Adipocyte (in vitro differentiated cells): ENCODE results near the gene WDFY4.

Experiments used
- DNase-seq: peaks from one replicate; pipeline ENCODE4 v3.0.0-alpha.2; 2015; ENCODE audit warnings: low read depth
- H3K27me3 ChIP-seq: replicated peaks from 2 replicates; pipeline ENCODE4 v1.7.0; 2013; ENCODE audit warnings: mild to moderate bottlenecking, low read length, moderate library complexity; ENCODE audit not compliant: control insufficient read depth, insufficient read depth
- H3K36me3 ChIP-seq: 2 replicates; pipeline ENCODE4 v1.7.0; 2013; ENCODE audit warnings: low read length, mild to moderate bottlenecking, moderate library complexity; ENCODE audit not compliant: control insufficient read depth, insufficient read depth, severe bottlenecking
- H3K4me1 ChIP-seq: 2 replicates; pipeline ENCODE4 v1.7.0; 2013; ENCODE audit warnings: mild to moderate bottlenecking, low read length, moderate library complexity; ENCODE audit not compliant: control insufficient read depth, insufficient read depth
- H3K4me3 ChIP-seq: 2 replicates; pipeline ENCODE4 v1.7.0; 2013; ENCODE audit warnings: mild to moderate bottlenecking, low read length, moderate library complexity
- H3K9ac ChIP-seq: 2 replicates; pipeline ENCODE4 v1.7.0; 2013; ENCODE audit warnings: mild to moderate bottlenecking, low read length, moderate library complexity
- H3K9me3 ChIP-seq: 2 replicates; pipeline ENCODE4 v1.7.0; 2013; ENCODE audit warnings: mild to moderate bottlenecking, low read length, moderate library complexity; ENCODE audit not compliant: control insufficient read depth

Gene WDFY4

DNA sequence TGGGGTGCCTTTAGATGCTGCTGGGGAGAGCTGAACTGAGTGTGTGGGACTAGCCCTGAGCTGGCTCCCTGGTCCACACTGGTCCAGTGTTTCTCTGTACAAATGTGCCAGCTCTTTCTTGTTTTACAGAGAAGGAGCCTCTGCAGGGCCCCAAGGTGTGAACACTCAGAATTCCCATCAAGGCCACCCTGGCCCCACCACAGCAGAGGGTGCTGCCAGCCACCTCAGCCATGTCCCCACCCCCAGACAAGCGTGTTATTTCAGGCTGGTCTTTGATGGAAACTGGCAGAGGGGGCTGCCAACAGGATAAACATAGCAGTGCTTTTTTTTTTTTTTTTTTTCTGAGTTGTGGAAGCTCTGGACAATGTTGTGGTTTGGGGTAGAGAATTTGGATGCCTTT, 323.4 kb downstream of the WDFY4 start:
- no peaks in the 10 kb centered on the region for H3K9me3 ChIP-seq
- H3K4me3 ChIP-seq, result no peak overlapping the region
- H3K9ac ChIP-seq, result no peak overlapping the region
- DNase-seq, result no peak
- peaks cover 16% of the 10 kb centered on the region for H3K4me1 ChIP-seq
- peaks cover 8% of the 10 kb centered on the region for H3K27me3 ChIP-seq
- H3K36me3 ChIP-seq, result no peaks in the 10 kb centered on the region

DNA sequence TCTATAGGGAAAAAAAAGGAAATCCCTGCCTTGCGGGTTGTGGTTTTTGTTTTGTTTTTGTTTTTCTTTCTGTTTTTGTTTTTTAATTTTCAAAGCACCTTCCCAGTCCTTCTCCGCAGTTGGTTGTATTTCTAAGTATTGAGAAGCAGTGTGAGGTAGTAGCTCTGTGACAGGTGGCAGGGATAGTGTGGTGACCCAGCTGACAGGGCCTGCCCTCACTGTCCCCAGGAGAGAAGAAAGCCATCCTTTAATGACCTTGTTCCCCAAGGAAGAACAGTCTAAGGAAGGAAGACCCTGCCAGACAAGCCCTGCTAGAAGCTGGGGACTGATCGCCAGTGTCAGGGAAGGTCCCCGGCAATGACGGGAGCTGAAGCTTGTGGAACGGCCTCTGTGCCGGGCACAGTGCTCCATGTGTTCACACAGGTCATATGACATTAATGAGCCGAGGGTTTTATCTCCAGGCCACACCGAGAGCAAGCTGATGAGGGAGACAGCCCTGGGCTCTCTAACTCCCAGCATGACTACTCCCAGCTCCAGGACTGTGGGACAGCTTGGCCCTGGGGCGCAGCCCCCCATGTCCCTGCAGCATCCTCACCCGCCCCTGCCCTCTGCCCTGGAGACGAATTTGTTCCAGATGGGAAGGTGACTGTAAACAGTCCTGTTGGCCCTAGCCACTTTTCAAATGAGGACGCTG, 324.0 kb downstream of the WDFY4 start:
- Histone ChIP-seq H3K9ac (no peak overlapping the region), H3K9me3 (no peaks in the 10 kb centered on the region), H3K4me1 (peaks cover 16% of the 10 kb centered on the region), H3K4me3 (no peak overlapping the region), H3K36me3 (no peaks in the 10 kb centered on the region), H3K27me3 (peaks cover 8% of the 10 kb centered on the region)
- no peak for DNase-seq

DNA sequence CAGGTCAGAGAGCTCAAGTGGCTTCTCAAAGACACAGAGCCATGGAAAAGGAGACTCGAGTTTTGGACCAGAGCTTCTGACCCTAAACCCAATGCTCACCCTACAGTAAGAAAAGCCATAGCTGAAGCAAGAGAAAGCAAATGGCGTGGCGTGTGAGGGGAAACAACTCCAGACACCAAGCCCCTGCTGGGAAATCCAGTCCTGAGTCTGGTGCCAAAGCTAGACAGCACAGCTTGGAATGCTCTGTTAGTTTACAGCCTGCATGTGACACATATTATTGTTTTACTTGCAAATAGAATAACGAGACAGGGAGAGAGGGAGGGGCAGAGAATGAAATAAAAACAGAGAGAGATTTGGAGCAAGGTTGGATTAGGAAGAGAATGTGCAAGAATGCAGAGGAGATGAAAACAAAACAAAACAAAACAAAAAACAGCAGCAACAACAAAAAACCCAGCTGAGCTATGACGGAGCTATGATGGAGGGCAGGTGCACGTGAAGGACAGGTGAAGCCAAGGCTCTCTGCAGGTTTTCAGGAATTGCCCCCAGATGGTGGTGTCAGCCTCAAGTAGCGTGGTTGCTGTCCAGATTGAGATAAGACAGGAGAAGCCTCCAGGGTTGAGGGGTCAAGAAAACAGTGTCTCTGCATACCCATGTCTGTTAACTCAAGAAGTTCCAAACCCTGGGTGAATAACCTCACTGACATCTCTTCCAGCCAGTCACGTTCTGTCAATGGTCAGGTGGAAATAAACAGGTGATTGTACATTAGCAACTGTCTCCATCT, 324.7 kb downstream of the WDFY4 start:
- Histone ChIP-seq H3K4me3 (no peak overlapping the region), H3K27me3 (peaks cover 8% of the 10 kb centered on the region), H3K4me1 (peaks cover 16% of the 10 kb centered on the region), H3K9me3 (no peaks in the 10 kb centered on the region), H3K9ac (no peak overlapping the region), H3K36me3 (no peaks in the 10 kb centered on the region)
- DNase-seq, result peak; percentile 25

DNA sequence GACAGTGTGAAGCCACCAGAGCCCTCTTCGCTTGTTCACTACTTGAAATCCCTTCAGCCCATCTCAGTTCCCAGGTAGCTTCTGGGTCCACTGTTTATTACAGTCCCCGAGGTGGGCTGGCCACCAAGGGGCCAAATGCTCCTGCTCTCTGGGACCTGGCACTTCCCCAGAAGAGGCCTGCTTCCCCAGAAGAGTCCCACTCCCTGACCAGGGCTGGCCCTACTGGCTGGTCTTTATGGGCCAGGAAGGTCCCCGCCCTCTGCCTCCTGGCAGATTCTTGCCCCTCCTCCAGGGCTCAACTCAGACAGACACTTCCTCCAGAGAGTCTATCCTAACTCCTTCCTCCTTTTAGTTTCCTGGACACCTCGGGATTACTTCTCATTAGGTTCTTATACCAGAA, 325.6 kb downstream of the WDFY4 start:
- peaks cover 8% of the 10 kb centered on the region for H3K27me3 ChIP-seq
- no peak for DNase-seq
- H3K9ac ChIP-seq, result no peak overlapping the region
- H3K36me3 ChIP-seq, result no peaks in the 10 kb centered on the region
- H3K4me1 ChIP-seq, result peaks cover 11% of the 10 kb centered on the region
- H3K4me3 ChIP-seq, result no peak overlapping the region
- H3K9me3 ChIP-seq, result no peaks in the 10 kb centered on the region

DNA sequence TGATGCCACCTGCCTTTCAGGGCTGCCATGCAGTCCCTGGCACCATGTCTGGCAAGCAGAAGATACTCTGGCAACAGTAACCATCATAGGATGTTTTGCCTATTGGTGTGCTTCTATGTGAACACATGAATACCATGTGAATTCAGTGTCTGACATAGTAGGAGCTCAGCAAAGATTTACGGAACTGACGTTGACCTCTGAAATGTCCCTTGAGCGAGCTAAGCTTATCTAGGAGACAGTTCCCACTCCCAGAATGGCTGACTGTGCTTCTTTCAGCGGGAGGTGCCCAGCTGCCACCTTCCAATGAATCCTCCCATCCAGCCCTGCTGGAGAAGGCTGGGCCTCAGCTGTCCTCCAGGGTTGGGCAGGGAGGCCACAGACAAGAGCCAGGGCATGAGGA, 326.2 kb downstream of the WDFY4 start:
- no peaks in the 10 kb centered on the region for H3K9me3 ChIP-seq
- H3K27me3 ChIP-seq, result peaks cover 8% of the 10 kb centered on the region
- H3K36me3 ChIP-seq, result no peaks in the 10 kb centered on the region
- H3K4me3 ChIP-seq, result no peak overlapping the region
- no peak for DNase-seq
- peaks cover 8% of the 10 kb centered on the region for H3K4me1 ChIP-seq
- H3K9ac ChIP-seq, result no peak overlapping the region

DNA sequence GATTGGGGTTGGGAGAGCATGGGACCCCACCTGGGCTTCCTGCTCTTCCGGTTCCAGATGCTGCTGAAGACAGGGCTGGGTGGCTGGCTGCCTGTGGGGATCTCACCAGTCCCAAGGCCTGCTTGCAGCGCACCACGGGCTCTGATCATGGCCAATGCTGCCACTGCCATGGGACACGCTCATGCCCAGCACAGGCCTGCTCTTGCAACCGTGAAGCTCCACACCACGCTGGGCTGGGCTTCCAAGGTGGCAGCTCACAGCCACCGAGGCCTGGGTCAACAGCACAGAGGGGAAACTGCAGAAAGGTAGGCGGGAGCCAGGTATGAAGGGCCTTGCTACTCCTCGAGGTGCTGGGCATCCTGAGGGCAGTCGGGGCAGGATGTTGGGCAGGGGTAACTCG, 327.1 kb downstream of the WDFY4 start:
- H3K27me3 ChIP-seq, result peaks cover 8% of the 10 kb centered on the region
- H3K9me3 ChIP-seq, result no peaks in the 10 kb centered on the region
- H3K4me1 ChIP-seq, result peaks cover 8% of the 10 kb centered on the region
- H3K36me3 ChIP-seq, result peaks cover under 1% of the 10 kb centered on the region
- no peak overlapping the region for H3K4me3 ChIP-seq
- no peak overlapping the region for H3K9ac ChIP-seq
- no peak for DNase-seq

DNA sequence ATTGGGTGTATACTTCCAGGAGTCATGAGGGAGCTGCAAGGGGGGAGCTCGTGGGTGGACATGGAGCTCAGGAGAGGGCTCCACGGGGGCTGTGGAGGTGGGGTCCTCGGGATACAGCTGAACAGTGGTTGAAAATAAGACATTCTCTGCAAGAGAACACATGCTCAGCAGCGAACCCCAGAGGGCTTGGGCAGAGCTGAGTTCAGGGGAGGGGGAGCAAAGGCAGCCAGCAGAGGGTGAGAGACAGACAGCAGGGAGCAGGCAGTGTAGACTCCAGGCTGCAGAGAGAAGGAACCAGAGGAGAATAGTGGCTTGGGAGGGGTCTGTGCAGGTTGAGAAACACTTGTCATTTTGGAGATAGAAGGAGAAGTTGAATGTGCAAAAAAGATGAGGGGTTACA, 327.9 kb downstream of the WDFY4 start:
- Histone ChIP-seq H3K9me3 (no peaks in the 10 kb centered on the region), H3K36me3 (peaks cover 5% of the 10 kb centered on the region), H3K4me1 (peaks cover 8% of the 10 kb centered on the region), H3K4me3 (no peak overlapping the region), H3K27me3 (peaks cover 8% of the 10 kb centered on the region), H3K9ac (no peak overlapping the region)
- DNase-seq, result no peak

DNA sequence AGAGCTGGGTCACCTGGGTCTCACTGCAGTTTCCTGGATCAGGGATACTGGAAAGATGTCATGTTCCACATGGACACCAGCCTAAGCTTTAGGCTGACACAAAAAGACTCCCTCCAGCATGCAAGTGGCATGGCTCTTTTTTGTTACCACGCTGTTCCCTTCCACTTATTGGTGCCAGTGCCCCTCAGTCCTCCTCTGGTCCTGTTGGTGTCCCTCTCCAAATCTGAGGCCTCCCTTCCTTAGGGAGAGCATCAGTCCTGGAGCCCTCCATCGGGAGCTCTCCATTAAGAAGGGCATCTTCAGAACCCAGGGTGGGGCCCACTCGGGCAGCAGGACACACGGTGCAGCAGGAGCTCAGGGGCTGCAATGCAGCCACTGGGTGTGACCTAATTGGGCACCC, 331.0 kb downstream of the WDFY4 start:
- Histone ChIP-seq H3K4me3 (no peak overlapping the region), H3K4me1 (no peaks in the 10 kb centered on the region), H3K9me3 (no peaks in the 10 kb centered on the region), H3K9ac (no peak overlapping the region), H3K27me3 (no peaks in the 10 kb centered on the region), H3K36me3 (peaks cover 19% of the 10 kb centered on the region)
- DNase-seq, result no peak

DNA sequence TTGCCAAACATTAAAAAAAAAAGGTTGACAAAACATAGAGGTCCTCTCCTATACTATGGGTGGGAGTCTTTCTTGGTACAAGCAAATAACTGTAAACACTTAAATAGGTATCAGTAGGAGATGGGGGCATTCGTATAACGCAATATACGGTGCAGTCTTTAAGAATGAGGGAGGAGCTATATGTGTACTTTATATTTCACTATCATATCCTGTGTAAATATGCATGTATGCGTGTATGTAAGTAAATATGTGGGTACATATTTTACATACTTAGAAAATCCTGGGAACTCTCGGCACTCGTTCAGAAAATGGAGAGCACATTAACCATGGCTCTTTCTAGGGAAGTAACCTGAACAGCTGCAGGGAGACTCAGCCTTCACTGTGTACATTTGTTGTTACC, 337.0 kb downstream of the WDFY4 start:
- Histone ChIP-seq H3K9ac (no peak overlapping the region), H3K27me3 (no peaks in the 10 kb centered on the region), H3K4me1 (peaks cover 20% of the 10 kb centered on the region), H3K4me3 (no peak overlapping the region), H3K9me3 (no peaks in the 10 kb centered on the region), H3K36me3 (peaks cover 19% of the 10 kb centered on the region)
- no peak for DNase-seq

DNA sequence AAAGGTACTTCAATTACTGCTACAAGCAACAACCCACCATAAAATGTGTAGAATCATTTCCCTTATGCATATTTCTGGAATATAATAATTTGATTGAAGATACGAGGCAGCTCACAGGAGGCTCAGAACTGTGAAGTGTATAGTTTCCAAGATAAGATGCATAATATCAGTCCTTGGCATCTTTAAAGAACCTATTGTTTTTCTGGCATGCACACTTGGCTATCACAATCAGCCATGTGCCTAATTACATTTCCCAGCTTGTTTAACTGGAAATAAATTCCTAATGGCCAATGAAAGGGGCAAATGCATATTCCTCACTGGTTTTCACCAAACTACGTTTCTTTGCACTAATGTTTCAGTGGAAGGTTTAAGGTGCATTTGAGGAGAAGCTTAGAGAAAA, 338.4 kb downstream of the WDFY4 start:
- Histone ChIP-seq H3K4me1 (peaks cover 20% of the 10 kb centered on the region), H3K4me3 (no peak overlapping the region), H3K9me3 (no peaks in the 10 kb centered on the region), H3K9ac (no peak overlapping the region), H3K36me3 (peaks cover 15% of the 10 kb centered on the region), H3K27me3 (no peaks in the 10 kb centered on the region)
- DNase-seq, result no peak

DNA sequence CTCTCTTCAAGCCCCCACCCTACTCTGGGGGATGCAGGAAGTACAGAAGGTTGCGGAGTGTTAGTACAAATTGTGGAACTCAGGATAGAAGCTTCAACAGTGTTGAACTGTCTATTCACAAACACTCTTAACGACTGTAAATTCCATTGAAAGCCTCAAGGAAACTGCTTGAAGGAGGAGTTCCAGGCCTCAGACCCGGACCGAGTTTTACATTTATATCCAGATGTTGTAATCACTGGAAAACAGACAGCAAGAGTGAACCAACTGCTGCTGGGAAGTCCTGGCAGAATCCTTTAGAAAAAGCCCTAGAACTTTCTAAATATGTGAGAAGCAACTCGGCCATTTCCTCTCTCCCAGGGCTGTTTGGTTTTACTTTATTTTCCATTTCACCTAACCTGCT, 339.1 kb downstream of the WDFY4 start:
- no peaks in the 10 kb centered on the region for H3K9me3 ChIP-seq
- H3K9ac ChIP-seq, result peak overlapping the region; percentile 82
- DNase-seq, result peak; percentile 66
- peak overlapping the region; percentile 55 for H3K4me3 ChIP-seq
- H3K36me3 ChIP-seq, result peaks cover 8% of the 10 kb centered on the region
- peaks cover 20% of the 10 kb centered on the region for H3K4me1 ChIP-seq
- no peaks in the 10 kb centered on the region for H3K27me3 ChIP-seq
